ENCODE measurements around the gene PAX8.
A peak's percentile ranks its signal among the peaks of the same experiment; 100 is the strongest.

Gene PAX8

DNA sequence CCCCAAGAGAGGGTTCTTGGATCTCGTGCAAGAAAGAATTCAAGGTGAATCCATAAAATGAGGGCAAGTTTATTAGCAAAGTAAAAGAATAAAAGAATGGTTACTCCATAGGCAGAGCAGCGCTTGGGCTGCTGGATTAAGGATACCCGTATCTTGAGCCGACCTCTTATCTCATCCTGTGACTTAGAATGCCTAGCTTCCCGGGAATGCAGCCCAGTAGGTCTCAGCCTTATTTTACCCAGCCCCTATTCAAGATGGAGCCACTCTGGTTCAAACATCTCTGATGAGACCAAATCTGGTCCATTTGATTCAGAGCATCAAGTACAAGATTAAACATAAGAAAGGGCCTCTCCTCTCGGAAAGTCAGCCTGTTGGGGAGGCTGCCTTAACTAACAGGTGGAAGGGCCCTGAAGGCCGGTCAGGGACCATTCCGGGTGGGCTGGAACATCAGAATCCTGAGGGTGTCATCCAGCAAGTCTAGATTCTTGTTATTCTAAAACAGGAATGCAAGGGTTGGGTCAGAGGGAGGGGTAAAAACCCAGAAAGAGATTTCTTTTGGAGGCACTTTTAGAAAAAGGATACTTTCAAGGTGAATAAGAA is 99.2 kb downstream of the PAX8 start:
- H3K27me3 Mint-ChIP-seq: peaks cover 2% of the 10 kb centered on the region
- ATAC-seq: no peak
- H3K4me3 Mint-ChIP-seq: peak overlapping the region; percentile 95
- H3K36me3 Mint-ChIP-seq (ENCODE audit: low read depth): peaks cover 66% of the 10 kb centered on the region
- H3K27ac Mint-ChIP-seq: peak overlapping the region; percentile 48
- no peak for DNase-seq
- H3K4me1 Mint-ChIP-seq: peaks cover 83% of the 10 kb centered on the region
- no peaks in the 10 kb centered on the region for H3K9me3 Mint-ChIP-seq

DNA sequence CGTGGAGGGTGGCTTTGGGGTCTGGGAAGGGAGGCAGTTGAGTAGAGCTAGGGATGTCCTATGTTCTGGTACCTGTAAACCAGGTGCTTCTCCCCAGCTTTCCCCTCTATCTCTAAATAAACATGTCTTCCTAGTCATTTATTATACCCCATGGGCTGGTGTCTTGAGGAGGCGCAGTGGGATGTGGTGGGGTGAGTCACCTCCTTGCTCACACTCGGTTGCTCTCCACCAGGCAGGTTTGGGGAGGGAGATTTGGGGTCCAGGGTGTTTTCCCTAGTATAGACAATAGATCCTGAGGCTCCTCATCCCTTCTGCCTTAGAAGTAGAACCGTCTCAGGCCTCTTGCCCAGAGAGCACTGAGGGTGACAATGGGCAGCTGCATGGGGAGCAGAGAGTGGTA is 99.8 kb downstream of the PAX8 start:
- H3K4me1 Mint-ChIP-seq: peaks cover 81% of the 10 kb centered on the region
- H3K9me3 Mint-ChIP-seq: no peaks in the 10 kb centered on the region
- peaks cover 2% of the 10 kb centered on the region for H3K27me3 Mint-ChIP-seq
- DNase-seq (peak; percentile 64), ATAC-seq (peak; percentile 70)
- H3K4me3 Mint-ChIP-seq: peak overlapping the region; percentile 95
- H3K27ac Mint-ChIP-seq: peak overlapping the region; percentile 48
- peaks cover 65% of the 10 kb centered on the region for H3K36me3 Mint-ChIP-seq (ENCODE audit: low read depth)

DNA sequence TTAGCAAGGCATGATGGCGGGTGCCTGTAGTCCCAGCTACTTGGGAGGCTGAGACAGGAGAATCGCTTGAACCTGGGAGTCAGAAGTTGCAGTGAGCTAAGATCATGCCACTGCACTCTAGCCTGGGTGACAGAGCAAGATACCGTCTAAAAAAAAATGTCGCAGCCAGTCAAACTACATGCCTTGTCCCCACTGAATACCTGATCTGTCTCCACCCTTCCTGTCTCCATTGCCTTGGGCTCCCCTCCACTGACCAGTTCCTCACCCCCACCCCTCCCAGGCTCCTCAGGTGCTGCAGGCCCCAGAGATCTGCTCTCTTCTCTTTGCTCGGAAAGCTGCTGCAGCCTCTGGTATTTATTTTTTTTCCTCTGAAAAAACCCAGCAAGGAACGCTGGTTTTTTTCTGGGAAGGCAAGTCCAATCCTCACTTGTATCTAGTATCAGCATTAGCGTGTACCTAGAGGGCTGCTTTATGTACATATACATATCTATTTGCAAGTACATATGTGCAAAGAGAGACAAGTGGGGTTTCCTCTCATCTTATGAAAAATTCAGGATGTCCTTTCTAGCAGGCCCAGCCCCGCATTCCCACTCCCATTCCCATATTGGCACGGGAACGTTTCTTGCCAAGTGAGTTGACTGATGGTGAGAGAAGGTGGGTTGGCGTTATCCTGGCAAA is 100.5 kb downstream of the PAX8 start:
- no peak for DNase-seq
- Mint-ChIP-seq H3K9me3 (no peaks in the 10 kb centered on the region), H3K27me3 (peaks cover 2% of the 10 kb centered on the region), H3K4me3 (peak overlapping the region; percentile 95), H3K4me1 (peaks cover 80% of the 10 kb centered on the region), H3K27ac (peak overlapping the region; percentile 48), H3K36me3 (ENCODE audit: low read depth) (peaks cover 58% of the 10 kb centered on the region)
- ATAC-seq: no peak

DNA sequence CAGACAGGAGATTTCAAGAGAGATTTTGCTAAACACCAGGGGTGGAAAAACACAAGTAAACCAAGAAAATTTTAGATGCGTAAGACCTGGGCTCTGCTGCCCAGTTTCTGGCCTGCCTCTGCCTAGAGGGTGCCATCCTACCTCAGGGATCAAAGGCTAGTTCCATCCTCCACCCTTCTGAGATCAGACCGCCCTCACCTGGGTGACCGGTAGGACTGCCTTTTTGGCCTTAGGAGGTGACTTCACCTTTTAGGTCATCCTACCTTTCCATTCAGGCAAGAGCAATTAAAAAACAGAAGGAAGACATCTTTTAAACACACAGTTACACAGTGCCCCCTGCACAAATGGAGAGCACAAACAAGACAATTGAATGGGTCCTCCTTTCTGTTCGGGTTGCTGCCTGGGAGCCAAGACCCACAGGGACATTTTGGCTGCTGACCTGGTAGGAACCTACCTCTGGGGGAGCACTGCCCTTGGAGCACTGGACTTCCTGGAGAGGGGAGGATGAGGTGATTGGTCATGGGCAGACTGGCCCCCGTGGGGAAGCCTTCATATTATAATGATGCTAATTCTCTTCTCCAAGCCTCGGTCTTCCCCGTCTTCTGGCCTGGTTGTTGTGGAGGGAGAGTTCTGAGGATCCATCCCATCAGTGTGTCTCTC is 101.9 kb downstream of the PAX8 start:
- DNase-seq (no peak), ATAC-seq (no peak)
- H3K36me3 Mint-ChIP-seq (ENCODE audit: low read depth): peaks cover 54% of the 10 kb centered on the region
- peak overlapping the region; percentile 95 for H3K4me3 Mint-ChIP-seq
- no peaks in the 10 kb centered on the region for H3K9me3 Mint-ChIP-seq
- peaks cover 2% of the 10 kb centered on the region for H3K27me3 Mint-ChIP-seq
- H3K27ac Mint-ChIP-seq: peak overlapping the region; percentile 80
- H3K4me1 Mint-ChIP-seq: peaks cover 83% of the 10 kb centered on the region

DNA sequence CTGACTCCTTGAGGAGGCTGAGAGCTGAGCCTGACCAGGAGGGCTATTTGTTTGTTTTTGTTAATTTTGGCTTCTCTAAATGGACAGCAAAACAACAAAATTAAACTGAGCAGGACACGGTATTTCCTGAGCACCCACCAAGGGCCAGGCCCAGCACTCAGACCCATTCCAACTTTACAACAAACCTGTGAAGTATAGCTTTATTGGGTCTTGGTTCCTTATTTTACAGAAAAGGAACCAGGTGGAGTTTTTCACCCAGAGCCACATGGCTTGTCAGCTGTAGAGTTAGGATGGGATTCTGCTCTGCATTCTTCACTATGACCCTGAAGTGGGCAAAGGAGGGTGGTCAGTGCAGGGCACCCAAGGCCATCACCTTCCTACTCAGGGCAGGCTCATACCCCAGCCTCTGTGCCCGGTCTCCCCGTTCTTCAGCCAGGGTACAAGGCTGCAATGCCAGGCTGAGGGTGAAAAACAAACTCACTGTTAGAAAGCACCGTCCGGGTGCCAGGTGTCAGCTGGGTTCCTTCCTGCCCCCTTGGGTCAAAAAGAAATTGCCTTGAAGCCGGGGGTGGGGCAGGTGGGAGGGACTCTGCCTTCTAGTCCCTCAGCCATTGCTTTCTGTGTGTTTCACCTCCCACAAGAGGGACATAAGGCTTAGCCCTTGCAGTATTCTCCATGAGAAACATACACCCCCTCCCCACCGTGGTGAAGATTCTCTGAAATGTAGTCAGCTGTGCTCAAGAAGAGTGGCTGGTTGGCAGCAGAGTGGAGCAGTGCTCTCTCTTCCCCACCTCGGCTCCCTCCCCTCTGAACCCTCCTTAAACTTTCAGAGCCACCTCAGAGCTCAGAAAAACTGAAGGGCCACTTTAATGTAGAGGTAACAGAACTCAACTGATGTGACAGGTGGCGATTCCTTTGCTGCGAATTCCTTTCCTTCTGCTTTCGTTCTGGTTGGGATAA is 102.7 kb downstream of the PAX8 start:
- DNase-seq: peak; percentile 36
- H3K9me3 Mint-ChIP-seq: peaks cover 3% of the 10 kb centered on the region
- ATAC-seq: no peak
- H3K4me3 Mint-ChIP-seq: peak overlapping the region; percentile 95
- peak overlapping the region; percentile 95 for H3K27ac Mint-ChIP-seq
- H3K4me1 Mint-ChIP-seq: peaks cover 83% of the 10 kb centered on the region
- peaks cover 55% of the 10 kb centered on the region for H3K36me3 Mint-ChIP-seq (ENCODE audit: low read depth)
- H3K27me3 Mint-ChIP-seq: peaks cover 2% of the 10 kb centered on the region

DNA sequence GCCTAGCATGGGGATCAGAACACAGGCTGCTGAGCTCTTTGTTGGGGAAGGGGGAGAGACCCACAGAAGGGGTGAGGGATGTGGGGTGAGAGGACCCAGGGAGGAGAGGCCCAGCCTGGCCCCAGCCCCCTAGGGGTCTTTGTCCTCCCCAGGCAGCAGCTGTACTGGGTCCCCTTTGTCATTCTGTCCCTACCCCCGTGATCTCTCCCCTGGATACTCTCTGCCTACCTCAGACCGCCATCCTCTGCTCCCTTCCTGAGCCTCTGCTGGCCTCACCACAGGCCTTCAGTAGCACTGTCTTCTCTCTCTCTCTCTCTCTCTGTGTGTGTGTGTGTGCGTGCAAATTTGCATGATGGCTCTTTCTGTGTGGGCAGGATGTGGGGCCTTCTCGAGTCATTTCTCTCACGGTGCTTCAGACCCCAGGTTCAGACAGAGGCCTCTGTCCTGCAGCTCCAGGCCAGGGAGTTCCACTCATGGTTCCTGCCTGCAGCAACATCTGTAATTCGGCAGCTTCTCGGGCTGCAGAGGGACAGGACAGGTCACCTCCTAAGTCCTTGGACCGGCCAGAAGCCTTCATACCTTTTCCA is 103.6 kb downstream of the PAX8 start:
- Mint-ChIP-seq H3K4me3 (peak overlapping the region; percentile 95), H3K4me1 (peaks cover 78% of the 10 kb centered on the region), H3K36me3 (ENCODE audit: low read depth) (peaks cover 47% of the 10 kb centered on the region), H3K9me3 (peaks cover 4% of the 10 kb centered on the region), H3K27ac (peak overlapping the region; percentile 95), H3K27me3 (peaks cover 2% of the 10 kb centered on the region)
- ATAC-seq (peak; percentile 57), DNase-seq (peak; percentile 75)

DNA sequence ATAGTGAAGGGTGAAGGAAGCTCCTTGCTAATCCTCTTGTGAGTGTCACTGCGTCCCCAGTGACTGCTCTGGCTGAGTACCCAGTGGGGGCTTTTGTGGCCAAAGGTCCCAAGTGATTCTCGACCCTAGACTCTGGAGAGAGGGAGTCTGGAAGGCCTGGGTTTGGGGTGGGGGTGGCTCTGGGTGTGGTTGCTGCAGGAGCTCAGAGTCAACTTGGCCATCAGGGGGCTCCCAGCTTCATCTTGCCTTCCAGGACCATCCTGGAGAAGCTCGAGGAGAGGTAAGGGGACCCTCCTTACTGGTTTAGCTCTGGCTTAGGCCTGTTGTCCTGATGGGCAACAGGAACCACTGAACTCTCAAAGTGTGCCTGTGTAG is 104.4 kb downstream of the PAX8 start:
- ATAC-seq (no peak), DNase-seq (peak; percentile 37)
- Mint-ChIP-seq H3K27me3 (peaks cover 2% of the 10 kb centered on the region), H3K27ac (peak overlapping the region; percentile 95), H3K4me1 (peaks cover 77% of the 10 kb centered on the region), H3K9me3 (peaks cover 4% of the 10 kb centered on the region), H3K4me3 (peak overlapping the region; percentile 95), H3K36me3 (ENCODE audit: low read depth) (peaks cover 45% of the 10 kb centered on the region)

DNA sequence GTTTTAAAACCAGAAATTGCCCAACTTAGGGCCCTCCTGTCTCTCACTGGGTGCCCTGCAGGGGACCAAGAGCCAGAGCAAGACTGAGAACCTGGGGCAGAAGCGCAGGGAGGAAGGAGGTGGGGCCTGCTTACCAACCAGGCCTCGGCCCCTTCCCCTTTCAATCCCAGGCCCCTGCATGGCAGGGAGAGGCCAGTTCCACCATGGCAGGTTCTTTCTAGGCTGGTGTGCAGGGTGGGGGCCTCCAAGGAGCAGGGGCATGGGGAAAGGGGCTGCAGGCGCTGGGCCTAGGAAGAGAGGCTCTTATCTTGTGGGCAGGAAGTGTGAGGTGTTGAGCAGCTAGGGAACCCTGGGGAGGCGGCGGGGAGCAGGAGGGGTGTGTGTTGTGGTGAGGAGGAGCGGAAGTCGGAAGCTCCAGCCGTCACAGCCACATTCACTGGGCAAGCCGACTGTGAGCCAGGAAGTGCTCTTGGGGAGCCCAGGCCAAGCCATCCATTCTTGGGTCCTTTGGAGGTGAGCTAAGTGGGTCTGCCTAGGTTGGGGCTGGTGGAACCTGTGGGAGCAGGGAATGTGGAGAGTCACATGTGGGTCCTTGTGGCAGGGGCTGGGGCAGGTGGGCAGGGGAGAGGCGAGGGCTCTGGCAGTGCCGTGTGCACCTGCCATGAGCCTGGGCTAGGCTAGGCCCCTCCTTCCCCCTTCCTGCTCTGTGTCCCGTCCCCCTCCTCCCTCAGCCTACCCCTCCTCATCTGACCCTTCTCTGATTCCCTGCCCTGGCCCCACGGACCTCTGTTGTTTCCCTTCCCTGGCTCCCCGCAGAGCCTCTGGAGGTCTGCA is 105.0 kb downstream of the PAX8 start, which contains the start of gene PSD4:
Gene PSD4, plus strand, starts transcription at position 430 of the 834 bp plus-strand sequence. CDS start 8,486 bp downstream, outside the sequence.
- DNase-seq (peak; percentile 87), ATAC-seq (peak; percentile 88)
- Mint-ChIP-seq H3K9me3 (peaks cover 4% of the 10 kb centered on the region), H3K36me3 (ENCODE audit: low read depth) (peaks cover 42% of the 10 kb centered on the region), H3K27ac (peak within 1 kb of the TSS; percentile 95), H3K27me3 (peaks cover 2% of the 10 kb centered on the region), H3K4me3 (peak within 1 kb of the TSS; percentile 95), H3K4me1 (peaks cover 77% of the 10 kb centered on the region)

DNA sequence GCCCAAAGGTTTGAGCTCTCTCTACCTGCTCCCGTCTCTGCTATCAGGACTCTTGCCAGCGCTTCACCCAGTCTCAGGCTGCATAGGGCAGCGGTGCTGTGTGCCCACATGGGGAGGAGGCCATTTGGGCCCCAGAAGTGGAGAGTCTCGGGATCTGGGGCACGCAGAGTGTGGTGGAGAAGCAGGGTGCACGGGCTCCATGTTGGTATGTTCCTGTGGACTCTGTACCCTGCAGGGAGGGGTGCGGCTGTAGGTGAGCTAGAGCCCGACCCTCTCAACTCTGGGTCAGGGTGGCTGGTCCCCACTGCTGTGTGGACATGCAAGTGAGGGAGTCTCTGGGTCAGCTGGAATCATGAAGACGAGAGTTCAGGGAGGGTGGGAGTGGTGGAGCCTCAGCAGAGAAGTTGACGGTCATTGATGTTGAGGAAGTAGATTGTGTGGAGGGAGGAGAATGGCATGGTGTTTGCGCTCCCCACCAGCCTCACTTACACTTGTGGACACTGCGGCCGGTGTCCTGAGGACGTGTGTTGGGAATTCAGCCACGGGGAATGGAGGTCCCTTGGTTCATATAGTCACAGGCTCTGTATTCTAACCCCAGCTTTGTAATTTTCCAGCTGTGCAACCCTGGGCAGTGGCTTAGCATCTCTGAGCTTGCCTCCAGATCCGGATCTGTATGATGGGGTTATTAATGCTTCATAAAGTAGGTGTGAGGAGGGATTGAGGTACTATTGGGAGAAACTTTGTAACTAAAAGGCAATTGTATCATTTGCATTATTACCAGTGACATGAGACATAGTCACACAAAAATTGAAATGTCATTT is 105.8 kb downstream of the PAX8 start:
- peaks cover 35% of the 10 kb centered on the region for H3K36me3 Mint-ChIP-seq (ENCODE audit: low read depth)
- H3K4me1 Mint-ChIP-seq: peaks cover 77% of the 10 kb centered on the region
- ATAC-seq: no peak

DNA sequence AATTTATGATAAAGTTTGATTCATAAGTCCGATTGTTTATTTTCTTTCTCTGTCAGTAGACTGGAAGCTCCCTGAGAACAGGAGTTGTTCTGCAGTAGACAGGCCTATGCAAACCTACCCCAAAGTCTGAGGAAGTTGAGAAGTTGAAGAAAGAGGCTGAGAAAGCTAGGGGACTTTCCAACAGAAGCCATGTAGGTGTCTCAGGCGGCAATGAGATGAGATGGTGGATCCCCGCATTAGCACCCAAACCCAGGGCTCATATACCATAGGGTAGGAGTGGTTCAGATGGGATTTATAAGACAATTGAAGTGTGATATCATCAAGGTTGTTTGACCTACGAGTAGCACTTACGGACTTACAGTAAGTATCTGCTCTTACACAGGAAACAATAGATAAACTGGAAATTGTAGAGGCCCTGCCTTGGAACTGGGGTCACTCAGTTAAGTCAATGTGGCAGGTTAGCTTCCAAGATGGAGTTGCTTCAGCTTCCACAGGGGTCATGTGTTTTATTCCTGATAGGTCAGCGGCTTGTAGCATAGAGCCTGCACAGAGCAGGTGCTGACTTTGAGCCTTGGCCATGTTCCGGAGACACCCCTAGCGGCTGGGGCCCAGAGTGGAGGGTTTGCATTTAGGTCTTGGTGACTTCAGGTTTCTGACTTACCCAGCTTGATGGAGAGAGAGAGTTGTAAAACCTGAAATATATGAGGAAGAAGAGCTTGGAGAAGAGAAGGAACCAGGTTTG is 107.2 kb downstream of the PAX8 start:
- ATAC-seq (no peak), DNase-seq (no peak)
- Mint-ChIP-seq H3K27ac (peak overlapping the region; percentile 95), H3K36me3 (ENCODE audit: low read depth) (peaks cover 23% of the 10 kb centered on the region), H3K27me3 (peaks cover 2% of the 10 kb centered on the region), H3K4me1 (peaks cover 77% of the 10 kb centered on the region), H3K4me3 (peak overlapping the region; percentile 40), H3K9me3 (peaks cover 4% of the 10 kb centered on the region)

More for the DNA sequence above, 105.8 kb downstream of the PAX8 start:
- DNase-seq: no peak
- Mint-ChIP-seq H3K9me3 (peaks cover 4% of the 10 kb centered on the region), H3K4me3 (peak overlapping the region; percentile 95), H3K27me3 (peaks cover 2% of the 10 kb centered on the region), H3K27ac (peak overlapping the region; percentile 95)

DNA sequence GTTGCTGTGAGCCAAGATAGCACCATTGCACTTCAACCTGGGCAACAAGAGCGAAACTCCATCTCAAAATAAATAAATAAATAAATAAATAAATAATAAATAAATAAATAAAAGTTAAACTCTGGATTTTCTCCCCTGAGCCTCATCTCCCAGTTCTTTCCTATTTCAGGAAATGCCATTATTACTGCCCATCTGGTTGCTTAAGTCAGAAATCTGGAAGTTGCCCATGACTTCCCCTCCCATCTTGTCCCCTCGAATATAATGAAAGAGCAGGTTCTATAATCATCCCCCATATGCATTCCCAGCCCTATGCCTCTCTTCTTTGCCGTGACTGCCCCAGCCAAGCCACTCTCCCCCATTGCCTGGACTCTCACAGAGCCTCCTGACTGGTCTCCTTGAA is 109.1 kb downstream of the PAX8 start:
- Mint-ChIP-seq H3K36me3 (ENCODE audit: low read depth) (peaks cover 11% of the 10 kb centered on the region), H3K4me1 (peaks cover 79% of the 10 kb centered on the region), H3K27me3 (no peaks in the 10 kb centered on the region), H3K27ac (peak overlapping the region; percentile 69), H3K4me3 (no peak overlapping the region), H3K9me3 (peaks cover 4% of the 10 kb centered on the region)
- ATAC-seq (no peak), DNase-seq (no peak)

DNA sequence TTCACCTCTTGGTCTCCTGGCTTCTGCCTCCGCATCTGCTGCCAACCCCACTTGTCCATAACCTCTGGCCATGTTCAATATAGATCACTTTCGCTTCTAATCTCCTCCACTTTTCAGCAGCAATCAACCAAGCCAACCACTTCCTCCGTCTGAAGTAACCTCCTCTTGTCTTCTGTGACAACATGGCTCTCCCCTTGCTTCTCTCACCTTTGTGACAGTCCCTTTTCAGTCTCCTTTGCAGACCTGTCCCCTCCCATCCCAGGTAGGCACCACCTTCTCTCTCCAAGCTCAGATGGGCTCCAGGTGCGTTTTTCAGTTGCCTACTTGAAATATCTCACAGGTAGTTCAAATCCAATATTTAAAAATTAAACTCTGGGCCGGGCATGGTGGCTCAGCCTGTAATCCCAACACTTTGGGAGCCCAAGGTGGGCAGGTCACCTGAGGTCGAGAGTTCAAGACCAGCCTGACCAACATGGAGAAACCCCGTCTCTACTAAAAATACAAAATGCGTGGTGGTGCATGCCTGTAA is 109.7 kb downstream of the PAX8 start:
- Mint-ChIP-seq H3K4me3 (peak overlapping the region; percentile 57), H3K4me1 (peaks cover 79% of the 10 kb centered on the region), H3K36me3 (ENCODE audit: low read depth) (peaks cover 9% of the 10 kb centered on the region), H3K9me3 (peaks cover 4% of the 10 kb centered on the region), H3K27ac (peak overlapping the region; percentile 95), H3K27me3 (no peaks in the 10 kb centered on the region)
- DNase-seq: no peak
- ATAC-seq: no peak

All from activated naive CD8-positive, alpha-beta T cell treated with anti-CD3 and anti-CD28 coated beads, Interleukin-2, amount 50 U/mL, for 24 hours (primary cell).